Right lung (tissue), 5 donors: Measurements from ENCODE around the gene COMT. TPM values are rescaled to one million over a fixed set of nuclear protein-coding genes. Genes with fewer than 3 reads are reported as not detected.

Experiments
- DNase-seq, 2 donors: peaks; one replicate each; pipeline ENCODE4 v3.0.0-alpha.2; 2013
- polyA plus RNA-seq, 5 donors: library from polyadenylated mRNA; unstranded; fragments of 120-200 nt; gene quantifications; one replicate each; pipeline versions ENCODE4 v1.2.1 to v1.2.3, GENCODE V29; 2013; ENCODE audit warnings: inconsistent platforms in 1 of 5, low replicate concordance in 1 of 5; ENCODE audit not compliant: insufficient read length in 5 of 5, insufficient read depth in 1 of 5

COMT gene
- polyA plus RNA-seq, 5 donors: 60.9 to 134 (median 85.5) TPM

DNA sequence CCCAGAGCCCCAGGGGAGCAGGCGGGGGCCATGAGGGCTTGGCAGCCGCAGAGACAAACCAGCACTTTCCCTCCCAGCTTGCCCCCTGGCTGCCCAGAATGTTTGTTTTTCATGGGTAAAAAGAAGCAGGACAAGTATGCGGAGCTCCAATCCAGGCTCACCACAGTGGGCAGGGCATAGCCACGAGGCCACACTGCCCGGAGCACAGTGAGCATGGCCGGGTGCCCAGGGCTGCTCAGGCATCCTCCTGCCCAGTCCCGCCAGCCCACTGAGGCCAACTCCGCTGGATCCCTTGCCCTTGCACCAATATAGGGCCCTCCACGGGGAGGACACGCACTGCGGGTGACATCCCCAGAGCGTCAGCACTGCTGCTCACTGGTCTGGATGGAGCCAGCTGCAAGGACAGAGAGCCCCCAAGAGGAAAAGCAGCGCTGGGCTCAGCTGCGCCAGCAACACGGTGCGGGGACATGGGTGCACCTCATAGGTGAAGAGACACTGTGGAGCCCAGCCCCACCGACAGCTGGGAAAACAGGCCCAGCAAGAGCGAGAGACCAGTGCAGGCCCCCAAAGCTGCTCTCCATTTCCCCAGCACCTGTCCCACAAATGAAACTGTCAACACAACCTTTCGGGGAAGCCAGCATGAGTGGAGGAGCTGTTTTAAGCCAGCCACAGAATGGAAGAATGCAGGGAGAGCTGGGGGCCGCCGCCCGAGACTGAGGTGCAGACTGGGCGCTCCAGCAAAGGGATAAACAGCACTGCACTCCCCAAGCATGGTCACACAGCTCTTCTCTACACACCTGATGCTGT, 50.3 kb downstream of the COMT start:
- no peak for DNase-seq

DNA sequence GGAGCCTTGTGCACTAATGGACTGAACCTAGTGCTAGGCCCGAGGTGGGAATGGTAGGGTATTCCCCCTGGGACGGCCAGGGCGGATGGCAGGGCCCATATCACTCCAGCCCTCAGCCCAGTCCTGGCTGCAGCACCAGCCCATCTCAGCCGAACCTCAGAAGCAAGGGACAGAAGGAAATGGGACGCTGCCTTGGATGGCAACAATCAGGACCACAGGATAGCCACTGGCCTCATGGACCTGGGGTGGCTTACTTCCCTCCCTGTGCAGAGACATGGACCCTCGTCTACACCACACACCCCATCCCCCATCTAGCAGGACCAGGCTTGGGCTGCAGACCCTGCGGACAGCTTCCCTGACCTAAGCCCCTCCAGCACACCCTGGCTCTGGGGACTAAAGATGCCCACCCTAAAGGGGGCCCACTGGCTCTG, 50.9 kb downstream of the COMT start:
- no peak for DNase-seq

DNA sequence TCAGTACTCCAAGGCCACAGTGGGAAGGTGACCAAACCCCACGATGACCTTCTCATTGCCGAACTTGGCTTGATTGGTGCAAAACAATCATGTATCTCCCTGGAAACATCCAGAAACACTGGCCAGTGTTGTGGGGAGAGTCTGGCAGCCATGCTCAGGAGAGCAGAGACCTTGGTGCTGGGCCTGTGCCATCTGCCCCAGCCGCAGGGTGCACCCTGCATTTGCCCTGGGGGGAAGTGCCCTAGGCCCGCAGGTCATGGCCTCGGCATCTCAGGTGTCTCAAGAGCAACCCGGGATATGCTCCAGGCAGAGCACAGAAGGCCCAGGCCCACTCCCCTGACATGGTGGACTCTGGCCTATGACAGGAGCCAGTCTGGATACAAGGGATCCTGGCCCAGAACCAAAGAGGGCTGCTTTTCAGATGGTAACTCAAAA, 51.4 kb downstream of the COMT start:
- DNase-seq: no peak

DNA sequence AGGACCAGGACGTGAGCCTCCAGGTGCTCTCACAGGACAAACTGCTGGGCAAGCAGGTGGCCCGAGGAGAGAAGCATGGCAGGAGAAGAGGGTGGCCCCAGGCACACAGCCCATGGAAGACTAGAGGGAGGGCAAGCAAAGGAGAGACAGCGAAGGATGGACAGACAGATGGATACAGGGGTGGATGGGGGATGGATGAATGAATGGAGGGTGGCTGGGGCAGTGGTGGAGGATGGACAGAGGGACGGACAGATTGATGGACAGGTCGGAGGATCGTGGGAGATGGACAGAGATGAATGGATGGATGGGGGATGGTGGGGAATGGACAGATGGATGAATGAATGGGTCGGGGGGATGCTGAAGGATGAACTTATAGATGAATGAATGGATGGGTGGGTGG, 52.4 kb downstream of the COMT start:
- DNase-seq: no peak

DNA sequence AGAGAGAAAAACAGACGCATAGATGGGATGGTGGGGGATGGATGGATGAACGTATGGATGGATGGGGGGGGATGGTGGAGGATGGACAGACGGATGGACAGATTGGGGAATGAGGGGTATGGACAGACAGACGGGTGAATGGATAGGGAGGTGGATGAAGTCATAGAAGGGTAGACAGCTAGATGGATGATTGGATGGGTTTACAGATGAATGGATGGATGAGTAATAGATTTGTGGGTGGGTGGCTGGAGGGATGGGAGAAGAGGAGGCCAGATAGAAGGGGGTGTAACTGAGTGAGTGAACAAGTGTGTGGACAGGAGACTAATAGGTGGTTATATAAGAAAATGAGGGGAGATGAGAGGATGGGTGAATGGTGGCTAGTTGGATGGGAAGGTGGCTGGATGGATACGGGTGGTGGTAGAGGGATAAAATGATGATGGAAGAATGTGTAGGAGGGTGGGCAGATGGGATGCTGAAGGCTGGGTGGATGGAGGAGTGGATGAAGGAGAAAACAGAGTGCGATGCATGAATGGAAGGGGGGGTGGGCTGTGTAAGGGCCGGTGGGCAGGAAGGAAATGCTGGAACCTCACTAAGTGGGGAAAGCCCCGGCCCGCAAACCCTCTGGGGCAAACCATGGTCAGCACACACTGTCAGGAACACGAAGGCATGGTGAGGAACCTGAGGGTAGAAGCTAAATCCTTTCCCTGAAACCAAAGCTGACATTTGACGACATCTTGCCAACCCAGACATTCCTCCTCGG, 53.5 kb downstream of the COMT start:
- no peak for DNase-seq

DNA sequence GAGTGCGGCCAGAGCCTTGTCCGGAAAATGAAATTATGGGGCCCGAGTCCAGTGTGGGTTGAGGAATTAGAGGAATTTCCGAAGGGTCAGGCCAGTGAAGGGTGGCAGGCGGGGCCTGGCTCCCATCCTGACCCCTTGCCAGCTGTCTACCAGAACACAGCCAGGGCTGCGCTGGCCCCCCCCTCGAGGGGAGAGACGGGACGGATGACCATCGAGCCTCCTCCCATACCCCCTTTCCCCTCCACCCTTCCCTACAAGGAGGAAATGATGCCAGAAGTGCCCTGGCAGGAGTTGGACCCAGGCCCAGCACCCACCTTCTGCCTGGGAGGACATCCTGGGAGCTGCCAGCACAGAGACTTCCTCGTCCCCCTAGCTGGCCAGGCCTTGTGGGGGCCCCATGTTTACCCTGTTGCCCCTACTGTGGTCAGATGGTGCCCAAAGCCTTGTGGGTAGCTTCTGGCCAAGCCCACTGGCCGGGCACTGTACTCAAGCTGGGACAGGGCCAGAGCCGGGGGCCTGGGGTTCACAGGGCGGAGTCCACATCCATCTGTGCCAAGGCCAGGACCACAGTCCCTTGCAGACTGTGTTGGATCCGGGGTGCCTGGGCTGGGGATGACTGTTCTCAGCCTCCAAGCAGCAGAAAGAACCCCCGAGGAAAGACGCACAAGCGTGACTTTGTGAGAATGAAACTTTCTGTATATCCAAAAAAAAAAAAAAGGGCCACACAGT, 54.2 kb downstream of the COMT start:
- DNase-seq: peak; percentile 38 to 52

DNA sequence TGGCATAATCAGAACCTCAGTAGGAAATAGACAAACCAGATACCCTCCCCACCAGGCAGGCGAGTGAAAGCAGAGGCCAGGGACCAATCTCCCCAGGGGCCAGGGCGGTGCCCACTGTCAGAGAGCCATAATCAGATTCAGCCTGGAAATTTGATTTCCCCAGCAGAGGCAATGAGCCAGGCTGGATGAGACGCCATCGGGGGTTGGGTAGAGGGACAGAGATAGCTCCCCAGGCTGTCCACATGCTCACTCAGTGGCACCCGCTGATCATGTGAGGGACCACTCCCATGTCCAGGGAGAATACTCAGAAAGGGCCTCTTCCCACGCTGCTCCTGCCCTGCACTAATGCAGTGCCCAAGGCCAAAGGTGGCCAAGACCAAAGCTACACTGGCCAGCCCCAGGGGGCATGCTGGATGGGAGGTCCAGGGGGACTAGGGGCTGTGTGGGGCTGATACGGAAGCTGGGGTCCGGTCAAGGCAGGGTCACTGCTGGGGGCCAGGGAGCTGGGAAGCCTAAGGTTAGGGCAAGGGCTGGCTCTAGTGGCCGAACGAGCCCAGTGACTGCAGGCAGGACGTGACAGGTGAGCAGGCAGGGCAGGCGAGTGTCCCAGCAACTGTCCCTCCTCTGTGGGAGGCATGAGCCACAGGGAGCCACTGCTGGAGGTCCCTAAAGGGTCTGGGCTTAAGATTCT, 55.3 kb downstream of the COMT start:
- DNase-seq: no peak

DNA sequence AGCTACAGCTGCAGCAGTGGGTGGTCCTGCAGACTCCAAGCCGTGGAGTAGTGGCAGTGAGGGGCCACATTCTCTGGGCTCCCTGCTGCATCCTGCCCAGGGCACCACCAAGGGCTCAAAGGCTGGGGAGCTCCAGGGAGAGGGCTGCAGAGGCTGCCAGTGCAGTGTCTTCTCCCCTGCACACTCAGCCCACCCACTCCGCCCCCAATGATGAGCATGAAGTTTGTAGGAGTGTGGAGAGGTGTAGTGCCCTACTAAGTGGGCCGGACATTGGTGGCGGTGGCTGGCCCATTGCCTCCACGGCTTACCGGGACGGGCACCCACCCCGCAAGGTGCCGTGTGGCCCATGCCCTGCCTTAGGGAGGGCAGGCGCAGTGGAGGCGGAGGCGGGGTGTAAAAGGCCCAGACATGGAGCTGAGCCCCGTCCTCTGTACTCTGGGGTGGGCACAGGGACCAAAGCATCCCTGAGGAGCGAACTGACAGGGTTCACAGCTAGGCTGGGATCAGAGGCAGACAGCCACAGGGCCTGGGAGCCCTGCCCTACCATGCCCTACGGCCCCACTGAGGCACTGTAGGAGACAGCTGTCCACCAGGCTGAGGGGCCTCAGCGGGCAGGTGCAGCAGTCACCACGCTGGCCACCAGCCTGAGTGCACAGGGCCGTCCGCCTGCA, 56.1 kb downstream of the COMT start:
- DNase-seq: no peak

DNA sequence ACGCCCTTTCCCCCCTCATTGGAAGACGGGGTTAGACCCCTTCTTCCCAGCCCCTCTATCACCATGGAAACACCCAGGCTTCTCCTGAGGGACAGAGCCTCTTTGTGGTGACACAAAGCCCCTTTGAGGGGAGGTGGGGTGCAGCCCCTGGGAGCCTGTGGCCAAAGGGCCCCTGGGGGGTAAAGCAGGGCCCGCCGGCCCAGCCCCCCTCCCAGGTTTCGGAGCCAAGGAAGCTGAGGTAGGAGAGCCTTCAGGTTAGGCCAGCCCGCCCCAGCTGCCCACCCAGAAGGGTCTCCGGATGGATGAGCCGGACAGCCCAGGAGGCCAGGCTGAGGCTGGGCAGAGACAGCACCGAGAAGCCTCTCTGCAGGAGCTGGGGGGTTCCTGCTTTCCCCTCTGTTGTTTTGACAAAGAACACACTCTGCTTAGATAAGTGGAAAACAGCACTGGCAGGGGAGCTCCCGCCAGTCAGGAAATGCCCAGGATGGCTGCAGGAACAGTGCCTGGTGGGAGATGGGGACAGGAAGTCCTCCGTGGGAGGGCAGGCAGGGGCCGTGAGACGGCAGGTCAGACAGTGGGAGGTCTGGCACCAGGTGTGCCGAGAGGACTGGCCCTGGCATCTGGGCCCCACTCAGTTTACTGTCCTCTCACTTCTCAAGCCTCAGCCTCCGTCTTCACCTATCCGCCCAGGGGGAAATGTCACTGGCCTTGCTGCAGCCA, 56.8 kb downstream of the COMT start:
- no peak for DNase-seq

DNA sequence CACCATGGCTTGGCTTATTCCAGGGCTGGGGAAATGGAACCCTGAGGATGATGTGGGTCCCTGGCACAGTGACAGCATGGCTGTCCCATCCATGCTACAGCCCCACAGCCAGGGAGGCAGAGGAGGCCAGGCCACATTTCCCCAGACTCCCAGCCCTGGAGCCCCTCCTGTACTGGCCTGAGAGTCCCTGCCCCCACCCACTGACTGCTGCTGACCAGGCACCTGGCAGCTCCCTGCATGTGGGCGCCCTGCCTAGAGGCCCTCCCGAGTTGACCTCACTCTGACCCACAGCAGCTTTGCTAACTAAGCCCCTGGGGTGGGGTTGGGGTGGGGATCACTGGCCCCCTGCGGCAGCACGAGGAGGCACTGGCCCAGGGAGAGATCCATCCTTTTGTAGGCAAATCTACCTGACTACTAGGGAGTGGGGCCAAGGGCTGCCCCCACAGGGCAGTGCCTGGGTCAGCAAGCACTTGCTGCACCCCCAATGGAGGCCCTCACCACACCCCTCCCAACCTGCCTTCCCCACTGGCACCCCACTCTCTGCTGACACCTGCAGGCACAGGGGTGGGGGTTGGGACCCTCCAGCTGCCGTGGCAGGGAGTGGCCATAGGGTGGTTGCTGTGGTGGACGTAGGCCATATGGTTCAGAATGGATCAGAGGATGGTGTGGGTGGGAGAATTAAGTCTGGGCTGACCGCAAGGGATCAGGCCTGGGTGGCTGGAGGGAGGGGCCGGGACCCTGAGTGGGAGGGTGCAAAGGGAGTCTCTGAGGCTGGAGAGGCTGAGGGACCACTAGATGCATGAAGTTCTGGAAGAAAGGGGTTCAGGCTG, 57.6 kb downstream of the COMT start:
- DNase-seq: no peak

DNA sequence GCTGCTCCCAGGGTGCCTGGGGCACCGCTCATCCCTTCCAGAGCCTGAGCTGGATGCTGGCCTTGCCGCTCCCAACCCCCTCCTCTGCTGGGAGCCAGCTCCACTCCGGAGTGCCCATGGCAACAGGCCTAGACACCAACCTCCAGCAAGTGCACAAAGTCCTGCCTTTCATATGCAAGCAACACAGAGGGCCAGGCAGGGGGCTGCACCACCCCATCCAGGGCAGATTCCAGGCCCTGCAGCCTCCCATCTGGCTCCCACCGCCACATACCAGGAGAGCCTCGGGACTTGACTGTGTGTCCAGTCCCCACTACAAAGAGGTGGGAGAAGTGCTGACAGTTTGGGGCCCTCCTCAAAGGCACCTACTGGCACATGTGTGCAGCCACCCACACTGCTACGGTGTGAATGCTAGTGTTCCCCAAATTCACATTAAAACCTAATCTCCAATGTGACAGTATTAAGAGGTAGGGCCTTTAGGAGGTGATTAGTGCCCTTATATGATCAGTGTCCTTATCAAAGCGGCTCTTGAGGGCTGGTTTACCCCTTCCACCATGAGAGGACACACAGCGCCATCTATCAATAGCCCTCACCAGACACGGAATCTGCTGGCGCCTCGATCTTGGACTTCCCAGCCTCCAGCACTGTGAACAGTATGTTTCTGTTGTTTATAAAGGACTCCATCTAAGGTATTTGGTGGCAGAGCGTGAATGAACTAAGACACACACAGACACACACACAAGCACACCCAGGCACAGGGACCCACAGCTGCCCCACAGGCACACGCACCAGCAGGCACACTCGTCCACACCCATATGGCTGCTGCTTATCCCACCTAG, 58.9 kb downstream of the COMT start:
- DNase-seq: no peak

DNA sequence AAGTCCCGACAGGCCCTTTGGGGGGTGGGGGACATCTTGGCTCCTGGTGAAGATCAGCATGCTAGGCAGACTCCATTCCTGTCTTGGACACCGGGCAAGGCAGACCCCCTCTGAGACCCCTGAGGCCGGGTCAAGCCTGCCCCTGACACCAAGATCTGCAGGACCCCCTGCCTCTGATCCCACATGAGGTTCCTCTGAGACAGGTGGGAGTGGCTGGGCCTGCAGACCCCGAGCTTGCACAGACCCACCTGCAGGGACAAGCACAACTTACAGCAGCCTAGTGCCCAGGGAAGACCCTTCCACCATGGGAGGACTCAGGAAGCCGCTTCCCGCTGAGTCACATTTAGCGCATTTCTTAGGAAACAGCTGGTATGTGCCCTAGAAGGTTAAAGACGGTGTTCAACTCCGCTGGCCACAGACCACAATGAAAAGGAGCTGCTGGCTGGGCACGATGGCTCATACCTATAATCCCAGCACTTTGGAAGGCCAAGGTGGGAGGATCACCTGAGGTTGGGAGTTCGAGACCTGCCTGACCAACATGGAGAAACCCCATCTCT, 59.6 kb downstream of the COMT start:
- DNase-seq: no peak

DNA sequence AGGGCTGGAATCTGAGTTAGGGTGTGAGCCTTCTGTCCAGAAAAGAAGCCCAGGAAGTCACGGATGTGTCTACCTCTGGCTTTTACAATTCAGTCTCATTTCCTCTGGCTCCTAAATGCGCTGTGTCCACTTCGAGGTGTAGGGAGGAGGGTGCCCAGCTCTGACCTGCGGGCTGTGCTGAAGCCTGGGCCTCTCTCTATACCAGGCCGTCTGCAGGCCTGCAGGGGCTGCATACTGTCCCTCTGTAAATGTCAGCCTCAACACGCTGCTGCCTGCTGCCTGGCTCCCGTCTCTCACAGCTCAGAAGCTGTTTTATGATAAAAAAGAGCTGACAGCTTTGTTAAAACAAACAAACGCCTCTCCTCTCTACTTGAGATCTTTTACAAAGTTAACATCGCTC, 60.6 kb downstream of the COMT start:
- peak; percentile 59 to 63 for DNase-seq

DNA sequence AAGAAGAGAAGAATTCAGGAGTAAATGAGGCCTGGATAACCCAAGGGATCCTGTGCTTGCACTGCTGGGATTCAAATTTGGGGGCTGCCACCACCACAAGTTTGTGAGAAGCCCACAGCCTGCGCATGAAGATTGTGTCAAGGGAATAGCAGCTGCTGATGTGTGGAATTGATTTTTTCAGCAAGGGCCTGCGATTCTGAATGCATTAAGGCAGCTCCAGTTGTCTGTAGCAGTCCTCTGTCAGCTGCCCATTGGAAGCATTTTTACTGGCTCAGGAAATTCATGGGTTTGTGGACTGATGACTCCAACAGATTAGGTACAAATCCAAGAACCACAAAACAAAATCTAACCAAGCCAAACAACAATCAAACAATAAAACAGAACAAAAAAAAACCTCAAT, 61.1 kb downstream of the COMT start:
- no peak for DNase-seq

DNA sequence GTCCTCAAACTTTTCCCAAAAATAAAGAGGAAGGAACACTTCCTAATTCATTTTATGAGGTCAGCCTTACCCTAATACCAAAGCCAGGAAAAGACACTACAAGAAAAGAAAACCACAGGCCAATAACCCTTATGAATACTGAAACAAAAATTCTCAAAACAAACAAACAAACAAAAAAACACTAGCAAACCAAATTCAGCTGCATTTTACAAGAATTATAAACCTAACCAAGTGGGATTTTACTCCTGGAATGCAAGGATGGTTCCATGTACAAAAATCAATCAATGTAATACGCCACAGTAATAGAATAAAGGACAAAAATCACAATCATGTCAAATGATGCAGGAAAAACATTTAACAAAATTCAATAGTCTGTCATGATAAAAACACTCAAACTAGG, 61.7 kb downstream of the COMT start:
- no peak for DNase-seq

DNA sequence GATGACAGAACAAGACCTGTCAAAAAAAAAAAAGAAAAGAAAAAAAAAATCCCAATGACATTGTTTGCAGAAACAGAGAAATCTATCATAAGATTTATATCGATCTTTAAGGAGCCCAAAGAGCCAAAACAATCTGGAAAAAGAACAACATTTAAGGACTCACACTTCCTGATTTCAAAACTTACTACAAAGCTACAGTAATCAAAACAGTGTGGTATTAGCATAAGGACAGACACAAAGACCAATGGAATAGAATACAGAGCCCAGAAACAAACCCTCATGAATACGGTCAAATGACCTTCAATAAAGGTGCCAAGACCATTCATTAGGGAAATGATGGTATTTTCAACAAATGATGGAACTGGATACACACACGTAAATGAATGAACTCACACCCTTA, 62.9 kb downstream of the COMT start:
- DNase-seq: no peak

DNA sequence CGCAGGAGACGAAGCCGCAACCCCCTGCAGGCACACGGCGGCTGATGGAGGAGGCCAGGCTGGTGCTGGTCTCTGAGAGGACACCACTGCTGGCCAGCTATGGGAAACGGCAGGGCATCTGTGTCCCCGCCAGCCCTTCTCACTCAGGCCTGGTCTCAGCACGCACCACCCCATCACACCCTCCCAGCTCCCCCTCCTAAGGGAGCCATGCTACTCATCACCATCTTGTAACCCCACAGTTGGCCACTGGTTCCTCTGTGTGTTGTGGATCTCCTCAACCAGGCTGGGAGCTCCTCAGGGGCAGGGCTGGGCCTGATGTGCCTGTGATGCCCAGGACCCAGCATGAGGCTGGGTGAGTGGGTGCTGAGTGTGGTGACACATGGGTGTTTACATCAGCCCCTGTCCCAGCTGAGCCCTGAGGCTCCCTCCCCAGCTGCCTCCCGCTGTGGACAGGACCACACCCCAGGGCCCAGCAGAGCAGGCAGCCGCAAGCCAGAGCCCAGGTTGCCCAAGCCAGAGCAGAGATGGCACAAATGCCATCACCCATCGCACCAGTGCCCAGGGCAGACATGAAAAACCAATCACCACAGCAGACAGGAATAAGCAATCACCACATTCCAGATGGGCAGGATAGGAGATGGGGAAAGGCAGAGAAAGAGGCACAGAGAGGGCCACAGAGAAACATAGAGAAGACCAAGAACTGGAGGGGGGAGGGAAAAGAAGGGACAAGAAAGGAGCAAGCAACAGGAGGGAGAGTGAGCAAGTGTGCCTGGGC, 66.8 kb downstream of the COMT start:
- DNase-seq: no peak
